ENCODE data around the gene GZF1. TPM values are rescaled to one million over a fixed set of nuclear protein-coding genes. Genes with fewer than 3 reads are reported as not detected.
"Not testable (repeated sequence)": the region's sequence is repeated elsewhere in the genome, so short reads cannot be mapped to it uniquely, and the experiment has no call there.

Gene GZF1
- total RNA-seq, 1 experiment from 2014 or later = 13.4 TPM

GRCh38 chr20:23346002-23346401 lies 16.0 kb upstream of the GZF1 start:
- DNase-seq (ENCODE audit: low spot score) = no peak

- DNase-seq (ENCODE audit: low spot score) = no peak
Measured at GRCh38 chr20:23347791-23348190, 14.2 kb upstream of the GZF1 start.

GRCh38 chr20:23348510-23348909 lies 13.5 kb upstream of the GZF1 start:
- not testable (repeated sequence) for DNase-seq (ENCODE audit: low spot score)

- no peak for DNase-seq (ENCODE audit: low spot score)
Measured at GRCh38 chr20:23349338-23350195, 12.4 kb upstream of the GZF1 start.

GRCh38 chr20:23350196-23350903 lies 11.6 kb upstream of the GZF1 start, which contains the start of gene NXT1:
TSS of gene NXT1 (plus strand) at chr20:23350791. CDS start at chr20:23354042, 3,251 bp downstream.
- peak; percentile 96 for DNase-seq (ENCODE audit: low spot score)

GRCh38 chr20:23350904-23351838 lies 10.8 kb upstream of the GZF1 start:
- DNase-seq (ENCODE audit: low spot score) = peak; percentile 19

- no peak for DNase-seq (ENCODE audit: low spot score)
Measured at GRCh38 chr20:23356203-23356602, 5.8 kb upstream of the GZF1 start.

- peak; percentile 98 for DNase-seq (ENCODE audit: low spot score)
Measured at GRCh38 chr20:23357767-23358562, 4.0 kb upstream of the GZF1 start.

- no peak for DNase-seq (ENCODE audit: low spot score)
Measured at GRCh38 chr20:23358563-23358906, 3.4 kb upstream of the GZF1 start.

GRCh38 chr20:23358923-23359593 lies 2.9 kb upstream of the GZF1 start:
- no peak for DNase-seq (ENCODE audit: low spot score)

- no peak for DNase-seq (ENCODE audit: low spot score)
Measured at GRCh38 chr20:23360531-23360930, 1.5 kb upstream of the GZF1 start.

- no peak for DNase-seq (ENCODE audit: low spot score)
Measured at GRCh38 chr20:23361119-23361475, 885 bp upstream of the GZF1 start.

GRCh38 chr20:23362392-23363256 lies 642 bp downstream of the GZF1 start:
- DNase-seq (ENCODE audit: low spot score) = peak; percentile 9

- peak; percentile 2 for DNase-seq (ENCODE audit: low spot score)
Measured at GRCh38 chr20:23363257-23363649, 1.3 kb downstream of the GZF1 start.

GRCh38 chr20:23365390-23366165 lies 3.6 kb downstream of the GZF1 start:
- no peak for DNase-seq (ENCODE audit: low spot score)

GRCh38 chr20:23366384-23366783 lies 4.4 kb downstream of the GZF1 start:
- DNase-seq (ENCODE audit: low spot score) = no peak

GRCh38 chr20:23367770-23368169 lies 5.8 kb downstream of the GZF1 start:
- DNase-seq (ENCODE audit: low spot score) = no peak

- DNase-seq (ENCODE audit: low spot score) = no peak
Measured at GRCh38 chr20:23368316-23369071, 6.5 kb downstream of the GZF1 start.
